Chondrocyte (in vitro differentiated cells): ENCODE measurements around the gene PHF21B. TPM values are rescaled to one million over a fixed set of nuclear protein-coding genes. Genes with fewer than 3 reads are reported as not detected.

Experiments used
- DNase-seq: peaks from one replicate; pipeline ENCODE4 v3.0.0; 2021; ENCODE audit warnings: mixed read lengths, low spot score
- H3K27ac Mint-ChIP-seq: one replicate; pipeline ENCODE4 v1.8.0; 2021; ENCODE audit warnings: mild to moderate bottlenecking, moderate library complexity, mixed read lengths; ENCODE audit not compliant: unreplicated experiment
- H3K27me3 Mint-ChIP-seq: 2 replicates; pipeline ENCODE4 v1.8.0; 2021; ENCODE audit warnings: low read depth, mixed read lengths
- H3K36me3 Mint-ChIP-seq: 2 replicates; pipeline ENCODE4 v1.8.0; 2021; ENCODE audit warnings: low read depth, mixed read lengths
- H3K4me1 Mint-ChIP-seq: 2 replicates; pipeline ENCODE4 v1.8.0; 2021; ENCODE audit warnings: low read depth, mild to moderate bottlenecking, mixed read lengths
- H3K4me3 Mint-ChIP-seq: one replicate; pipeline ENCODE4 v1.8.0; 2021; ENCODE audit warnings: mild to moderate bottlenecking, moderate library complexity, mixed read lengths; ENCODE audit not compliant: unreplicated experiment
- H3K9me3 Mint-ChIP-seq: 2 replicates; pipeline ENCODE4 v1.8.0; 2021; ENCODE audit warnings: low read depth, mixed read lengths
- CTCF ChIP-seq: fragments of 200-600 bp; sonication (generic); IDR thresholded peaks from 2 replicates; pipeline ENCODE4 v1.5.0; 2021; ENCODE audit warnings: antibody characterized with exemption, mild to moderate bottlenecking, moderate library complexity
- total RNA-seq: library from RNA; stranded (reverse); gene quantifications from 3 replicates; pipeline ENCODE4 v1.2.1, GENCODE V29; 2021

The PHF21B gene
- total RNA-seq, 1 donor from 2014 or later = 0.82 TPM

DNA sequence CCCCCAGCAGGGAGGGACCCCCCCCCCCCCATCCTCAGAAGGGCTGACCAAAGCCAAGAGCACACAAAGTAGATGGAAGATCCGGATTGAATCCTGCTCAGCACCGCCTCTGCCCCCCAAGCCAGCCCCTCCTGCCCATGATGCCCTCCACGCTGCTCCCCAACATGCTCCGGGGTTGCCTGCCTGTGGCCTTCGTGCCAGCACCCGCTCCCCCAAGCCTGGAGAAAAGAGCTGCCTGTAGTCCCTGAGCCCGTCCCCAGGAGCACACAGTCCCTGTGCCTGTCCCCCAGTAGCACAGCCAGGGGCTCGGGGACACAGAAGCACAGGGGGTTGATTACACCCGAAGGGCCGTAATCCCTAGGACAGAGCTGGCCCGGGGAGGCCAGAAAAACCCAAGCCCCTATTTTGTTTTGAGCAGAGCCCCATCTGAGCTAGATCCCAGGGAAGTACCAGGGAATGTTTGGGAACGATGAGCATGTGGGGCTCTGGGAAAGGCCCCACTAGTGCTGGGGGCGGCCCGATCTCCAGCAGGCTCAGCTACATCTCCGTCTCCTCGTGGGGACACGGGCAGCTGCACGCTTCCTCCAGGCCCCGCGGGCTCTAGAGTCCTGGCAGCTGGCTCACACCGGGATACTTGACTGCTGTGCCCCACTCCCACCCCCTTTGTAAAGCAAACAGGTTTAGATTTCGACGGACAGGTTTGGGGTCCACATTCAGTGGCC is 66.7 kb downstream of the PHF21B start:
- no peak for TF ChIP-seq CTCF
- no peak for DNase-seq
- Mint-ChIP-seq H3K36me3 (no peaks in the 10 kb centered on the region), H3K27ac (no peak overlapping the region), H3K4me1 (no peaks in the 10 kb centered on the region), H3K4me3 (no peak overlapping the region), H3K27me3 (peaks cover 6% of the 10 kb centered on the region), H3K9me3 (no peaks in the 10 kb centered on the region)

DNA sequence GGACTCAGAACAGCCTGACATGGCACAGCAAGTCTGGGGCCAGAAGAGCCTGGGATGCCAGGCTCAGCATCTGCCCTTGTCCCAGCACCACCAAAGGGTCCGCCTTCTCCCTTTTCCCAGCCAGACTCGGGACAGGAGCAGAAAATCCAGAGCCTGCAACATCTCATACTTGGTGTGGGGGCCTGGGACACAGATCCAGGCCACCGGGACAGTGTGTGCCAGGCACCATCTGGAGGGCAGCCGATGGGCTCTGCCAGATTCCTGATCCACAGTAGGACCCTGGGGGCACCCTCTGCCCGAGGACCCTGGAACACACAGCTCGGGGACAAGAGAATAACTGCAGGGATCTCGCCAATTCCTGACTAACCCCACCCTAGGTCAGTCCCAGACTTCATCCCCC is 67.7 kb downstream of the PHF21B start:
- no peak for DNase-seq
- H3K27ac Mint-ChIP-seq = no peak overlapping the region
- no peaks in the 10 kb centered on the region for H3K9me3 Mint-ChIP-seq
- no peak overlapping the region for H3K4me3 Mint-ChIP-seq
- no peaks in the 10 kb centered on the region for H3K4me1 Mint-ChIP-seq
- H3K27me3 Mint-ChIP-seq = peaks cover 6% of the 10 kb centered on the region
- TF ChIP-seq CTCF = no peak
- H3K36me3 Mint-ChIP-seq = no peaks in the 10 kb centered on the region

GRCh38 chr22:44941207-44941606 is 68.6 kb downstream of the PHF21B start:
- Mint-ChIP-seq H3K4me3 (no peak overlapping the region), H3K36me3 (no peaks in the 10 kb centered on the region), H3K4me1 (no peaks in the 10 kb centered on the region), H3K27ac (no peak overlapping the region), H3K9me3 (no peaks in the 10 kb centered on the region), H3K27me3 (peaks cover 6% of the 10 kb centered on the region)
- no peak for TF ChIP-seq CTCF
- DNase-seq = no peak

GRCh38 chr22:44940130-44940529 is 69.7 kb downstream of the PHF21B start:
- Mint-ChIP-seq H3K27ac (no peak overlapping the region), H3K9me3 (no peaks in the 10 kb centered on the region), H3K4me3 (no peak overlapping the region), H3K27me3 (peaks cover 6% of the 10 kb centered on the region), H3K36me3 (no peaks in the 10 kb centered on the region), H3K4me1 (no peaks in the 10 kb centered on the region)
- DNase-seq = no peak
- no peak for TF ChIP-seq CTCF

DNA sequence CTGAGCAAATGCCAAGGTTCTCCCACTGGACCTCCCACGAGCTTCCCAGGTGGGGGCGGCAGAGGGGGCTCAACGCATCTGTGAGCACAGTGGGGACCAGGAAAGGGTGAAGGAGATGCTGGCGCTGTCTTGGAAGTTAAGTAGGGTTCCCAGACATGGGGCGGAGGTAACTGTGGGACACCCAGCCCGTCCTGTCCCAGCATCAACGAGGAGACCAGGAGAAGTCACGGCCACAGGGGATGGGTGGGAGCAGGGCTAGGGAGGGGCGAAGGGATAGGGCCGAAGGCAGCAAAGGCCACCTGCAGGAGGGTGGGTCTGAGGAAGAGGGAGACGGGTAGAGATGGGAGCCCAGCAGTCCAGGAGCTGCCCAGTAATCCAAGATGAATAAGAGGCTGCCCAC is 70.4 kb downstream of the PHF21B start:
- Mint-ChIP-seq H3K9me3 (no peaks in the 10 kb centered on the region), H3K4me1 (no peaks in the 10 kb centered on the region), H3K27ac (no peak overlapping the region), H3K4me3 (no peak overlapping the region), H3K27me3 (peaks cover 6% of the 10 kb centered on the region), H3K36me3 (no peaks in the 10 kb centered on the region)
- no peak for TF ChIP-seq CTCF
- no peak for DNase-seq
